Effector memory CD4-positive, alpha-beta T cell (primary cell): ENCODE data around the gene UBASH3A.

Experiments used
- DNase-seq, 3 donors: peaks; one replicate each; pipeline ENCODE4 v3.0.0-alpha.2; 2020
- H3K27ac ChIP-seq: 2 replicates; pipeline ENCODE4 v1.7.0; 2013; ENCODE audit warnings: mild to moderate bottlenecking, low read length, moderate library complexity; ENCODE audit not compliant: insufficient read depth, poor library complexity, severe bottlenecking
- H3K27me3 ChIP-seq: replicated peaks from 2 replicates; pipeline ENCODE4 v1.7.0; 2013; ENCODE audit warnings: mild to moderate bottlenecking, low read length; ENCODE audit not compliant: insufficient read depth, control insufficient read depth, poor library complexity, severe bottlenecking
- H3K36me3 ChIP-seq: 2 replicates; pipeline ENCODE4 v1.7.0; 2013; ENCODE audit warnings: mild to moderate bottlenecking, low read length, moderate library complexity; ENCODE audit not compliant: control insufficient read depth, insufficient read depth
- H3K4me1 ChIP-seq: 2 replicates; pipeline ENCODE4 v1.7.0; 2013; ENCODE audit warnings: low read length, mild to moderate bottlenecking; ENCODE audit not compliant: control insufficient read depth, insufficient read depth, poor library complexity, severe bottlenecking
- H3K4me3 ChIP-seq: 2 replicates; pipeline ENCODE4 v1.7.0; 2013; ENCODE audit warnings: low read length, low read depth, mild to moderate bottlenecking; ENCODE audit not compliant: insufficient read depth, poor library complexity, severe bottlenecking
- H3K9me3 ChIP-seq: 2 replicates; pipeline ENCODE4 v1.7.0; 2013; ENCODE audit warnings: mild to moderate bottlenecking, low read length, moderate library complexity; ENCODE audit not compliant: control insufficient read depth

UBASH3A gene

DNA sequence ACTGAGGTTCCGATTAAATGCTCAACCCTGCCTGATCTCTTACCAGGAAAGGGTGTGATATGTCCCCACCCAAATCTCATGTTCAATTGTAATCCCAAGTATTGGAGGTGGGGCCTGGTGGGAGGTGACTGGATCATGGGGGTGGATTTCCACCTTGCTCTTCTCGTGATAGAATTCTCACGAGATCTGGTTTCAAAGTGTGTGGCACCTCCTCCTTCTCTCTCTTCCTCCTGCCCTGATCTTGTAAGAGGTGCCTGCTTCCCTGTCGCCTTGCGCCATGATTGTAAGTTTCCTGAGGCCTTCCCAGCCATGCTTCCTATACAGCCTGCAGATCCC is 57.5 kb downstream of the UBASH3A start:
- H3K4me1 ChIP-seq: peaks cover 32% of the 10 kb centered on the region
- H3K27ac ChIP-seq: peak overlapping the region; percentile 22
- DNase-seq: no peak
- no peaks in the 10 kb centered on the region for H3K36me3 ChIP-seq
- no peak overlapping the region for H3K4me3 ChIP-seq
- H3K27me3 ChIP-seq: no peaks in the 10 kb centered on the region
- no peaks in the 10 kb centered on the region for H3K9me3 ChIP-seq

DNA sequence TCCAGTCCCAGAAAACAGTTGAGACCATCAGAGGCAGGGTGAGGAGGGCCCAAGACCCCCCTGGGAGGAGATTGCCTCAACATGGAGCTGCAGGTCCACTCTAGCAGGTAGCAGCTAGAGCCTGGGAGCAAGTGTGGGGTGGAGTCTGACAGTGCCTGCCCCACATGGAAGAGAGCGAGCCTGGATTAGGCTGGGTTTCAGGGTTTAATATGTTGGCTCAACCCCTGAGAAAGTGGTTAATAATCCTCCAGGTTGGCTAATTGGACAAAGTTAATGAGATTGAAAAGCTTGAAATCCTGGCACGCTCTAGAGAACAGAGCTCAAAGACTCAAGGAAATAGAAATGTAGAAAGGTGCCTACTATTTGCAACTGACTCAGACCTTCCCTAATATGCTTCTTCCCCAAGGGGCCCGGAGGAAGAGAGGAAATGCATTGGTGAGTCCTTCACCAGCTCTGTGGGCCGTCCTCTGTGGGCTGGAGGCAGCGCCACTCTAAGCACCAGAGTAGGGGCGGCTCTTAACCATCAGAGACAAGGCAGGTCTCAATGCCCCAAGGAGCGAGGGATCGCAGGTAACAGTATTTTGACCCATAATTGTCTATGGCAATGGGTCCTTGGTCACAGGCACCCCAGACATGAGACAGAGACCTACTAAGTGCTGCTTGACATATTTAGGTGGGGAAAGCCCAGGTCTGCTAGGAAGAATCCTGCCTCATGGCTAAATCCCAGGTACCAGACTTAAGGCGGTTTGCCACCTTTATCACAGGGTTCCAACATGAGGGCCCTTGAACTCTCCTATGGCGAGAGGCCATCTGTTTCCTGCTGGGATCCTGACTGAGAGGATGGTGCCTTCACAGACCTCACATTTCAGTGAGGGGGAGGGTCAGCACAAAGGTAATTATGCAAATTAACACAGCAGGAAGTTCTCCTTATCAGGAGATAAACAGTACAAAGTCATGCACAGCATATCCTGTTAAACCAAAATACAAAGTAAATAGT is 58.5 kb downstream of the UBASH3A start:
- Histone ChIP-seq H3K27me3 (no peaks in the 10 kb centered on the region), H3K9me3 (no peaks in the 10 kb centered on the region), H3K27ac (no peak overlapping the region), H3K36me3 (no peaks in the 10 kb centered on the region), H3K4me3 (no peak overlapping the region), H3K4me1 (peaks cover 32% of the 10 kb centered on the region)
- DNase-seq: no peak

DNA sequence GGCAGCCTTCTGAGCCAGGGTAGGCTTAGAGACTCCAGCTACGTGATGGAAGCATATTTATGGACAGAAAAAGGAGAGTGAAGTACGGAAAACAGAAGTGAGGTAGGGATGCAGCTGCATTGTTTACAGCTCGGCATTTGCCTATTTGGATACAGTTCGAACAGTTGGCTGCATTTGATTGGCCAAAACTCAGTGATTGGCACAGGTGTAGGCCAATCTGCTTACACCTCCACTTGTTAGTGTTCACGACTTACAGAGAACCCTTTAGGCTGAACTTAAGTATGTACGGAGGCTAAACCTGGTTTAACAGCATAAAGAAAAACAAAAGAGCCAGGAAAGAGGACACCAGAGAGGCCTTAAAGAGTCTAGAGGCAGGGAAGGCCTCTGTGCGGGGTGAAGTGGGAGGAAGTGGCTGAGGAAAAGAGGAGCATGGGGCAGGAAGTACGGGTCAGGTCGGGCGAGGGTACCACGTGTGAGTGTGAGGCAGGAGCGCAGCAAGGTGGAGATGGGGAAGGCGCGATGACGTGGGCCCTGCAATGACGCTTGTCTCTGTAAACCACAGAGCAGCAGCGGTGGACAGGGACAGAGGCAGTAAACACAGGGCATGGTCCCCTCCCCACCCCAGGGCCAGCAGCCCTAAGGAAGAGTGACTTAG is 60.3 kb downstream of the UBASH3A start:
- DNase-seq: peak; percentile 60 to 66 (median 62)
- Histone ChIP-seq H3K4me1 (peaks cover 32% of the 10 kb centered on the region), H3K27ac (peak overlapping the region; percentile 4), H3K9me3 (no peaks in the 10 kb centered on the region), H3K36me3 (no peaks in the 10 kb centered on the region), H3K4me3 (no peak overlapping the region), H3K27me3 (no peaks in the 10 kb centered on the region)

DNA sequence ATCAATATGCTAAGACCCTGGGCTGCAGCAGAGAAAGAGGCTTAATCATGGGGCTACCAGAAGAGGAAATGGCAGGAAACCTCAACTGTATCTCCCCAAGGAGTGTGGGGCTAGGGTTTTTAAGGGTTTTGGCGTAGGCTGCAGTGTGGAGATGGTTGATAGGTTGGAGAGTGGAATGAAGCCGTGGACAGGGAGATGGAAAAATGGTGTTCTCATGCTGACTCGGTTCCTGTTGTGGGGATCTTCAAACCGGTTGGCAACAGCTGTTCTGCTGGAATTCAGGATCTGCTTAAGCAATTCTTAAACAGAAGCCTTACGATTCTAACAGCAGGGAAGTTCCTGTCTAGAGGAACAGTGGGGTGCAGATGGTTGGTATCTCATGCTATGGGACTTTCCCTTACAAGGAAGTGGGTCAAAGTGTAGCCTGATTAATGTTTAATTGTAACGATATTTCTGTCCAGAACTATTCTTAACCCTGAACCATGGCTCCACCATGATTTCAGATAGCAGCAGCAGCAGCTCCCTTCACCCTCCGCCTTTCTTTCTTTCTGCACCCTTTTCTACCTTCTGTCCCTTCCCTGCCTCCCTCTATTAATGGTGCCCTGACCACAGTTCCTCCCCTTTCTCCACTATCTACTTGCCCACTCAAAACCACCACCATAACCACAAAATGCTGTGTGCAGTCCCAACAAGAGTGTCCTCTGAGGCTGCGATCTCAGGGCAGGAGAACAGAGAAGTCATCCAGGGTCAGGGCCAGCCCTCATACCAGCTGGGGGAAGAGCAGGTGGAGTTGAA is 61.5 kb downstream of the UBASH3A start:
- Histone ChIP-seq H3K36me3 (no peaks in the 10 kb centered on the region), H3K27me3 (no peaks in the 10 kb centered on the region), H3K9me3 (no peaks in the 10 kb centered on the region), H3K4me1 (peaks cover 31% of the 10 kb centered on the region), H3K27ac (no peak overlapping the region), H3K4me3 (no peak overlapping the region)
- no peak for DNase-seq

DNA sequence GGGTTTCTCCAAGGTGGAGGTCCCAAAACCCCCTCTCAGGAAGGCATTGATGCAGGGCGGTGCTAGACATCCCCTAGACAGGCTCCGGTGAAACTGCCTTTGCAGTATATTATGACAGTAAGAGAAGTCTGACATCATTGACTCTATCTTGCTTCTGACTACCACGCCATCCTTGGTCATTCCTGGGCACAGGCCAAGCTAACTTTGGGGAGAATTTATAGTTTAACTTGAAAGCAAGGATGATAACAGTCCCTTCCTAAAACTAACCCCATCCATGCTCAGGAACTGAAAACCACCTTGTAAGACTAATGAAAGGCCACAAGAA is 62.1 kb downstream of the UBASH3A start:
- Histone ChIP-seq H3K4me3 (no peak overlapping the region), H3K4me1 (peaks cover 26% of the 10 kb centered on the region), H3K36me3 (no peaks in the 10 kb centered on the region), H3K9me3 (no peaks in the 10 kb centered on the region), H3K27me3 (no peaks in the 10 kb centered on the region), H3K27ac (no peak overlapping the region)
- DNase-seq: no peak

DNA sequence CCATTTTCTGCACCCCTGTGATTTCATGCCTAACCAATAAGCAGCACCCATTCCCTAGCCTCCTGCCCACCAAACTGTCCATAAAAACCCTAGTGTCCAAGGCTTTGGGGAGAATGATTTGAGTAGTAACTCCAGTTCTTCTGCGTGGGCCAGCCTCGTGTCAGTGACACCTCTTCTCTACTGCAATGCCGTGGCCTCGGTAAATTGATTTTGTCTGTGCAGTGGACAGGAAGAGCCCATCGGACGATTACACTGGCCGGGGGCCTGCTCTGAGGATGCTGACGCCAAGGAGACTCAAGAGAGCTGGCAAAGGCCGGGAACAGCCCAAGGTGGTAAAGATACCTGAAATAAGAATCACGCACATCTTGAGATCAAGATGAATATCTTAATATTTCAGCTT is 63.0 kb downstream of the UBASH3A start:
- Histone ChIP-seq H3K27ac (no peak overlapping the region), H3K27me3 (no peaks in the 10 kb centered on the region), H3K36me3 (no peaks in the 10 kb centered on the region), H3K9me3 (no peaks in the 10 kb centered on the region), H3K4me3 (no peak overlapping the region), H3K4me1 (peaks cover 20% of the 10 kb centered on the region)
- DNase-seq: no peak

DNA sequence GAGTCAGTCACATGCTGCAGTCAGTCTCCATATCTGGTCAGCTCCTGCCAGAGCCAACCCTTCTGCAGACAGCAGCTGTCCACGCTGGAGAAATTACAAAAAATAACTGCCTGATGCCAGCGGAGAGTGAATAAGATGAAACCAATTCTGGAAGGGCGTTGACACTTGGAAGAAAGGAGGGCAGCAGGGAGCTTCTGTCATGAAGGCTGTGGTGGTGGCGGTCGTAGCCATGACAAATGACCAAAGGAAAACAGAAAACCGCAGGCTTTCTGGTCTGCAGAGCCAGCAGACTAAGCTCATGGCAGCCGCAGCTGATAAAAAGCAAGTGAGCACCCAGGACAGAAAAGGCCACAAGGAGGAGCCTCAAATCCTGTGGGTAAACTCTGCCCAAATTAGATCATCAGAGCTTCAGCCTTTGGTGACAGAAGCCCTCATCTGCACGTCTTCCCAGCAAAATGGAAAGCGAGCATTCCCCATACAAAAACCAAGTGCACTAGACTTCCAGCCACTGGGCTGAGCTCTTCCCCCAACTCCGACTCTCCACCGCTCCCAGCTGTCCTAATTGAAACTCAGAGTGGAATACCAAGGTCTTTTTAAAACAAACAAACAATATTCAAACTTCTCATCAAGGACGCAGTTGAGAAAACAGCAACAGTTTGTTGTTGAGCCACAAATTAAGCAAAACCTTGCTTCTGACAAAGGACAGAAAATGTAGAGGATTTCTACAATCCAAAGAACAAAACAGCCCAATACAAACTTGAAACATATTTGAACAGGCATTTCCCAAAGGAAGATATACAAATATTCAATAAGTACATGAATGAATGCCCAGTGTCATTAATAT is 63.7 kb downstream of the UBASH3A start:
- Histone ChIP-seq H3K4me1 (peaks cover 20% of the 10 kb centered on the region), H3K4me3 (no peak overlapping the region), H3K9me3 (no peaks in the 10 kb centered on the region), H3K27ac (no peak overlapping the region), H3K27me3 (no peaks in the 10 kb centered on the region), H3K36me3 (no peaks in the 10 kb centered on the region)
- DNase-seq: no peak

DNA sequence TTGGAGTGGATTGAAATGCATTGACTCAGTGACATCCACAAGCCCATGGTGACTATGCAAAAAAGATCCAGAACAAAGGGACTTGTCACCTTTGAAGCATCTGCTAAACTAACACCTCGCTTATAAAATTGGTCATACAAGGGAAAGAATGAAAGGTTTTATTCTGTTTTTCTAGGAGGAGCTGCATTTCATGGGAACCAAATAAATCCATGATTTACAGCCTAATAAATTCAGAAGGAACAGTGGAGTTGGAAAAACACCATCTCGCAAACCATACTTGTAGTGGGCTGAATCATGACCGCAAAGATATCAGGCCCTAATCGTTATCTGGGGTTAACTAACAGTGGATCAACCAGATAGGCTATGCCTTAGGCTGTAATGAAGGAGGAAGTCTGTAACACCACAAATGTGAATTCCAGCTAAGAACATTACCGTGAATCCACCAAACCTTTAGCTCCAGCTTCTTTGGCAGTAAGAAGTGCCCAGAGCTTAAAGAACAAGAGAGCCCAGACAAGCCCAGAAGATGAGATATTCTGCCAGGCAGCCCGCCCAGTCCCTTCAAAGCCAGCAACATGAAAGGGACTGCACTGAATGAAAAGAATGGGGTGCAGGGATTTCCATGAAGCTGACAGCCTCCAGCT is 64.9 kb downstream of the UBASH3A start:
- Histone ChIP-seq H3K4me1 (peaks cover 20% of the 10 kb centered on the region), H3K27me3 (no peaks in the 10 kb centered on the region), H3K27ac (no peak overlapping the region), H3K9me3 (no peaks in the 10 kb centered on the region), H3K36me3 (no peaks in the 10 kb centered on the region), H3K4me3 (no peak overlapping the region)
- no peak for DNase-seq

DNA sequence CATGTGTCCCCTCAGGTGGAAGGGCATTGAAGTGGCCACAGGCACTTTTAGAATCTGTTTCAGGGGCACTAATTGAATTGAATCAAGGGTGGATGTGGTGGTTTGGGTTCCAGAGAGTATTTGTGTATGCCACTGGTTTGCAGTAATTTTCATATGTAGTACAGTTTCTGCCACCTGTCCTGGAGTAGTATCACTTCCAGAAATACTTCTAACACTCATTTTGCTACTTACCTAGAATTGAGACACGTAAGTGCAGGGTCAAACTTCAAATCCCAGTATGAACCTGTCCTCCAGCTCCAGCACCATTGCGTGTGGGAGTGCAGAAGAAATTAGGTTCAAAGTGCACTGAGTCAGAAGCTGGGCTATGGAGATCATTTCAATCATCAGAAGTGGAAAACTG is 65.6 kb downstream of the UBASH3A start:
- H3K4me3 ChIP-seq: no peak overlapping the region
- no peaks in the 10 kb centered on the region for H3K36me3 ChIP-seq
- H3K27me3 ChIP-seq: no peaks in the 10 kb centered on the region
- no peak for DNase-seq
- H3K27ac ChIP-seq: no peak overlapping the region
- H3K4me1 ChIP-seq: peaks cover 16% of the 10 kb centered on the region
- no peaks in the 10 kb centered on the region for H3K9me3 ChIP-seq
